HG02852 (cell line): ENCODE data around the gene DCAF6.
"Not testable (repeated sequence)": the region's sequence is repeated elsewhere in the genome, so short reads cannot be mapped to it uniquely, and the experiment has no call there.

Experiments used
- ATAC-seq: cut with Tn5 transposase; IDR thresholded peaks from one replicate; pipeline ENCODE4 v1.9.1; 2021; ENCODE audit warnings: mild to moderate bottlenecking, moderate library complexity; ENCODE audit not compliant: unreplicated experiment

DCAF6 gene

DNA sequence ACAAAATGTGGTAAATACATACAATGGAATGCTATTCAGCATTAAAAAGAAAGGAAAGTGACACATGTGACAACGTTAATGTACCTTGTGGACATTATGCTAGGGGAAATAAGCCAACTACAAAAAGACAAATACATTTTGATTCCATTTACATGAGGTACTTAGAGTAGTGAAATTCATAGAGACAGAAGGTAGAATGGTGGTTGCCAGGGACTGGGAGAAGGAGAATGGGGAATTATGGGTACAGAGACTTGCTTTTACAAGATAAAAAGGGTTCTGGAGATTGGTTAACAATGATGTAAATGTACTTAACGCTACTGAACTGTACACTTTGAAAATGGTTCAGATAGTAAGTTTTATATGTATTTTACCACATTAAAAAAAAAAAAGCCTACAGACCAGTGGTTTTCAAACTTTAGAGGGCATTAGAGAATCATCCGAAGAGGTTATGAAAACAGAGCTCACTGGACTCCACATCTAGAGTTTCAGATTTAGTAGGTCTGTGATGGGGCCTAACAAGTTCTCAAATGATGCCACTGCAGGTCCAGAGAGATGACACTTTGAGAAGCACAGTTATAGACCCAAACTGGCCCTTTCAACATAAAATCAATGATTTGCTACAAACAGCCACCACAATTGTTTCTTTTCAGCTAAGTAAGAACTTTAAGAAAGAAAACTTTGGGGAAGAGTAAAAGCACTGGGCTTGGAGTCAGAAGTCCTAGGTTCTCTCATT is 13.0 kb upstream of the DCAF6 start:
- no peak for ATAC-seq

DNA sequence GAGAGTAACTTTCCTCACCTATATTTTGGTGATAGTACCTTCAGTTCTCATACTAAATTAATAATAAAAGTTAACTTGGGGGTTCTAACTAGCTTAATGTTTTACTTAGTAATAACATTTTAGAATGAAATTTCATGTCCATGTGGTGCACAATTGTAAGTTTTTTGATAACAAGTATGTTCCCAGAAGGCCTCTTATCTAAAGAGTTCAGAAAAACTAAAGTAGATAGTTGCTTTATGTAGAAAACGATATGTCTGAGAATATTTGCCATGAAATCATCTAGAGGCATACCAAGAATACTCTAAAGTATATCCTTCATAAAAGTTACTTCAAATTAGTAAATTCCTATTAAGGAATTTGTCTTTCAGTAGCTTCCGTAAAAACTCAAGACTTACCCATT is 12.4 kb upstream of the DCAF6 start:
- ATAC-seq: no peak

- ATAC-seq: no peak
These were observed 11.8 kb upstream of the DCAF6 start for GRCh38 chr1:167924543-167925231.

DNA sequence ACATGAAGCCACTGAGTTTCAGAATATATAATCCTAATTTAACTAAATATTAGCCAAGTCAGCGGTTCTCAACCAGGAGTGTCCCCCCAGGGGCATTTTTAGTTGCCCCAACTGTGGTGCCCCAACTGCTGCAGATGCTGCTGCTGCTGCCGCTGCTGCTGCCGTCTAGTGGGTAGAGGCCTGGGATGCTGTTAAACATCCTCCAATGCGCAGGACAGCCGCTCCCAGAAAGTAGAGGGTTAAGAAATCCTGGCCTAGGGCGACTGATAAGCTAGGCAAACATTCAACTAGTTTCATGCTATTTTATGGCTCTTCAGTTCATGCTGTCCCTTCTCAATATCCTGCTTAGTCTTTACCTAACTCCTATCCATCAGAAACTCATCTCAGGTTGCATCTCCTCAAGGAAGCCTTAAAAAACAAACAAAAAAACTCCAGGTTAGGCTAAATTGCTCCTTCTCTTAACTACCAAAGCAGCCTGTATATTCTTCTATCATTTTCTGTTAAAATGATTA is 9.9 kb upstream of the DCAF6 start:
- ATAC-seq: no peak

DNA sequence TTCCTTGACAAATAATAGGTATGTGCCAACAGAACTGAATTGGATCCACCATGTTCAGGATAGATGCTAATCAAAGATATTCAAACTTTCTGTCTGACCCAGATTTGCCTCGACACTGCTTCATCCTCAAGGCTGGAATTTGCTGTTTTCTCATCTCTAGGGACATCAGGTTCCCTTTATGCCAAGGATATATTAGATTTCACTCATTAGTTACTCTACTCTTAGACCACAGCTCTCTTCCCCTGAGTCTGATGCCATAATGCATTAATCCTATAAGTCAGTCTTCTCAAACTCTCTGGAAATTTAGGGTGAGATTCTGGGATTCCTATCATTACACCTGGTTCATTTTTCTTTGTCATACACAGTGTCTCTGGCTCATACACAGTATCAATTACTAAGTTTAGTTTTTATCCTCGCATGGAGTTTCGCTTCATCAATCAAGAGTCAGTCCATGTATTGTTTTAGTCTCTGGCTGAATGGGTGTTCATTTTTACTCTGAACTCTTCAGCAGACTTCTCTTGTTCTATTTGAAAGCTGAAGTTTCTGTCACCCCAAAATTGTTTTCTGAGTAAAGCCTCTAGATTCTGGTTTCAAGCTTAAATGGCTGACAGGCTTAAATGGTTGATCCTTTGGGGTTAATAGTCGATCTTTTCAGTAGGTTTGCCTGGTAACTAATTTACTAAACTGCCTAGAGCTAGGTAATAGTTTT is 9.3 kb upstream of the DCAF6 start:
- peak; percentile 52 for ATAC-seq

GRCh38 chr1:167928457-167928852 is 8.0 kb upstream of the DCAF6 start:
- ATAC-seq: no peak

GRCh38 chr1:167928919-167929318 is 7.6 kb upstream of the DCAF6 start:
- not testable (repeated sequence) for ATAC-seq

DNA sequence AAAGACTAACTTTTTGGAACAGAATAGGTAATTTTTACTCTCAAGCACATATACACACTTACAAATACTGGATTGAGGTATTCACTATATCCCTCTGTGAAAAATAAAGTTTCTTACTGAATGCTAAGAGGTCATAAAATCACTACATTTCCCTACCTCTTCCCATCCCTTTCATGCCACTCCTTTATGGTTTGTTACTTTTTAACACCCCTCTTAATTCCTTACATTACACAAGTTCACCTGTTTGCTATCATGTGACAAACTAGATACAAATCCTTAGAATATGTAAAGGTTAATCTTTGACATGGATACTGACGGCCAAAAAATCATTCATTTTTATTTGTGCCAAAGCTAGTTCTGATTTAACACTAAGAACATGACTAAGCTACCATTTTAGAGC is 6.8 kb upstream of the DCAF6 start:
- ATAC-seq: no peak

GRCh38 chr1:167933788-167934187 is 2.7 kb upstream of the DCAF6 start:
- no peak for ATAC-seq

- ATAC-seq: no peak
These were observed 1.9 kb upstream of the DCAF6 start for GRCh38 chr1:167934426-167935215.

DNA sequence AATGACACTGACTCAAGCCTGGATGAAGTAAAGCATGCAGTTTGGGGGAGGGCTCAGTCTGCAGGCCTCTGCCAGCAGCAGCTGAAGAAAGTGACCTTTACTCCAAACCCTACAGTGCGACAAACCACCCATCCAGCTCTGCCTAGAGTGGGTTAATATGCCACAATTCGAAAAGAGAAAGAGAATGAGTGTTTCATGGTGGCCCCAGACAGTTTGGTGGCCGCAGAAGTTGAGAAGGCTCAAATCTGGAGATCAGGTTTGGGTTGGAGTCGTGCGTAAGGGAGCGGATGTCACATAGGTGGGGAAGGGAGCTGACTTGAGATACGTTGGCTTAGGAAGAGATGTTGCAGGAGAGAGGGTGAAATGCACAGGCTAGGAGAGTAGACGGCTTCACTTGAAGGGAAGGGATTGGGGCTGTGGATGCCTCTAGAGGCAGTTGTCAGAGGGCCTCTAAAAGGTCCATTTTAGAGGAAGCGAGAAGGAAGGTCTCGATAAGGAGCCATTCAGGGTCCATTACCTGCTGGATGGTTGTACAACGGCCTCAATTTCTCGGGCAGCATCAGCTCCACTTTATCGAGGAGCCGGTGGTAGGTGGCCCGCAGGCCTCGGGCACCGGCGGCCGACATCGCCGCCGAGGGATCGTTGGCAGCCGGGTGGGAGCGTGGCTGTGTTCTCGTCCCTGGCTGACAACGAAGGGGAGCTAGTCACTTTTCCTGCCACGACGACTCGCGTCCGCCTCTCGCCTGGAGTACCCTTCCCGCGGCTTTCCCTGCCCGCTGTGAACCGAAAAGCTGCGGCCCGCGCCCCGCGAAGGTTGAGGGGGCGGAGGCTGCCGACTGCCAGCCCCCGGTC is 1.0 kb upstream of the DCAF6 start:
- peak; percentile 10 for ATAC-seq

GRCh38 chr1:167936930-167937708 is 636 bp downstream of the DCAF6 start, which contains the start of gene MPC2:
TSS of gene MPC2 (minus strand) at chr1:167937072. CDS start at chr1:167935841, 1,231 bp downstream.
- peak; percentile 16 for ATAC-seq

GRCh38 chr1:167937709-167938010 is 1.2 kb downstream of the DCAF6 start:
- no peak for ATAC-seq

- ATAC-seq: no peak
These were observed 1.7 kb downstream of the DCAF6 start for GRCh38 chr1:167938080-167938636.

DNA sequence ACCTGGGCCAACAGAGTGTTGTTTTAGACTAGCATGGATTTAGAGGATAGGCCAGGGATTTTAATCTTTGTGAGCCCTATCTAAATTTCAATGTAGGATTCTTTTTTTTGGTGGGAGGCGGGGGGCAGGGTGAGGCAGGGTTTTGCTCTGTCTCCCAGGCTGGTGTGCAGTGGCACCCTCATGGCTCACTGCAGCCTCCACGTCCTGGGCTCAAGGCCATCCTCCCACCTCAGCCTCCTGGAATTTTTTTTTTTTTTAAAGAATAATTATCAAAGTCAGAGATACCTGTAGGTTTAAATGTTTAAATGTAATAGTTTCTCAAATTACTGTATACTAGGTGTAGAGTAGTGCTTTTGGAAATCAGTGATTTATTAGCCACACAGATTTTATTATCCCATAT is 3.8 kb downstream of the DCAF6 start:
- ATAC-seq: no peak

DNA sequence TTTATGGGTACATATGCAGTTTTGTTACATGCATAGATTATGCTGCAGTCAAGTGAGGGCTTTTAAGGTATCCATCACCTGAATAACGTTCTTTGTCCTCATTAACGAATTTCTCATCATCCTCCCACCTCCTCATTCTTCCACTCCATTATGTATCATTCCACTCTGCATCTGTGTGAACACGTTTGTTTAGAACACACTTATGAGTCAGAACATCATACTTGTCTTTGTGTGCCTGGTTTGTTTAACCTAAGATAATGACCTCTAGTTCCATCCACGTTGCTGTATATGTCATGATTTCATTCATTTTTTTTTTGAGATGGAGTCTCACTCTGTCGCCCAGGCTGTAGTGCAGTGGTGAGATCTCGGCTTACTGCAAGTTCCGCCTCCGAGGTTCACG is 7.1 kb downstream of the DCAF6 start:
- ATAC-seq: no peak

DNA sequence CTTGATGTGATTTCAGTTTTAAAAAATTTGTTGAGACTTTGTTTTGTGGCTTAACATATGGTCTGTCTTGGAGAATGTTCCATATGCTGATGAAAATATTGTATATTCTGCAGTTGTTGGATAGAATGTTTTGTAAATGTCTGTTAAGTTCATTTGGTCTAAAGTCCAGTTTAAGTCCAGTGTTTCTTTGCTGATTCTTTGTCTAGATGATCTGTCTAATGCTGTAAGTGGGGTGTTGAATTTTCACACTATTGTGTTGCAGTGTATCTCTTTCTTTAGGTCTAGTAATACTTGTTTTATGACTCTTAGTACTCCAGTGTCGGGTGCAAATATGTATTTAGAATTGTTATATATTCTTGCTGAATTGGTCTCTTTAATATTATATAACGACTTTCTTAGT is 11.2 kb downstream of the DCAF6 start:
- ATAC-seq: no peak

DNA sequence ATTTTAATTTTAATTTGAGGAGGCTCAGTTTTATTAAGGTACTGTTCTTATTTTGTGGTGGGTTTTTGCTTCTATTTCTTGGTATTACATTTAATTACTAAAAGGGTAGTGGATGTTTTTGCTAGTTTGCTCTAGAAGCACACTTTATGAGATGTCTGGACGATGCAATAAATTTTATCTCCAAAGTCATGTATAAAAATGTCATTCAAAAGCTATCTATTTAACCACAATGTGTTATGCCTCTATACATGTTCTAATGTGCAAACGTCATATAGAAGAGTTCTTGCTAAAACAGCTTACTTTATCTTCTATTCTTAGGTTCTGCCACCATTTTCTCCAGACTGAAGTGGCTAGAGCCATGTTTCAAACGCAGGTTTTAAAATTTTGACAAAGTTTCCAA is 13.3 kb downstream of the DCAF6 start:
- ATAC-seq: no peak

GRCh38 chr1:167950569-167950968 is 14.1 kb downstream of the DCAF6 start:
- no peak for ATAC-seq
